Keratinocyte (primary cell): ENCODE data around the gene OSBPL10.

ENCODE experiments used
- EZH2 ChIP-seq: IDR thresholded peaks from one replicate; pipeline ENCODE4 v1.6.1; 2012; ENCODE audit warnings: inconsistent platforms, mild to moderate bottlenecking, low read length, moderate library complexity
- TF ChIP-seq, protein P1 (sequence below), 3 experiments: IDR thresholded peaks in 1 of 3; conservative IDR thresholded peaks in 1 of 3; optimal IDR thresholded peaks in 1 of 3; 2 replicates in 2 of 3; 3 replicates in 1 of 3; pipeline versions ENCODE3 to v1.5.1; 2011; ENCODE audit warnings: low read length in 3 of 3, mild to moderate bottlenecking in 3 of 3, moderate library complexity in 2 of 3, control low read depth in 1 of 3, inconsistent platforms in 1 of 3; ENCODE audit not compliant: insufficient read depth in 2 of 3; ENCODE audit errors: extremely low read depth in 1 of 3

DNA sequence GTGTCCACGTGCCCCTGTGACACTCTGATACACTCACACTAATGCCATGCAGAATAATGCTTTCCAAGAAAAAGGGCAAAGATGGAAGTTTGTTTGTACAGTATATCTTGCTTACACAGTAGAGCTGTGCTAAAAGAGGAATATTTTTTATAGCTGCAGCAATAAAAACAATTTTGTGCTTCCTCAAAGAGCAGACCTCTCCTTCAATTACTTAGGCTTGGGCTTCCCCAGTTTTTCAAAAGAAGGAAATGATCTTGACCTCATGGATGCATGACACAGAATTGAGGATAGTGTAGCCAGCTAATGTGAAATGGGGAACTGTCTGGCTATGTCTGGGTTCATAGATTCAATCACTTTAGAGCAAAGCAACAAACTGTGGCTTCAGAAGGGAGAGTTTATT lies 310.9 kb downstream of the OSBPL10 start:
- TF ChIP-seq, protein P1, sequence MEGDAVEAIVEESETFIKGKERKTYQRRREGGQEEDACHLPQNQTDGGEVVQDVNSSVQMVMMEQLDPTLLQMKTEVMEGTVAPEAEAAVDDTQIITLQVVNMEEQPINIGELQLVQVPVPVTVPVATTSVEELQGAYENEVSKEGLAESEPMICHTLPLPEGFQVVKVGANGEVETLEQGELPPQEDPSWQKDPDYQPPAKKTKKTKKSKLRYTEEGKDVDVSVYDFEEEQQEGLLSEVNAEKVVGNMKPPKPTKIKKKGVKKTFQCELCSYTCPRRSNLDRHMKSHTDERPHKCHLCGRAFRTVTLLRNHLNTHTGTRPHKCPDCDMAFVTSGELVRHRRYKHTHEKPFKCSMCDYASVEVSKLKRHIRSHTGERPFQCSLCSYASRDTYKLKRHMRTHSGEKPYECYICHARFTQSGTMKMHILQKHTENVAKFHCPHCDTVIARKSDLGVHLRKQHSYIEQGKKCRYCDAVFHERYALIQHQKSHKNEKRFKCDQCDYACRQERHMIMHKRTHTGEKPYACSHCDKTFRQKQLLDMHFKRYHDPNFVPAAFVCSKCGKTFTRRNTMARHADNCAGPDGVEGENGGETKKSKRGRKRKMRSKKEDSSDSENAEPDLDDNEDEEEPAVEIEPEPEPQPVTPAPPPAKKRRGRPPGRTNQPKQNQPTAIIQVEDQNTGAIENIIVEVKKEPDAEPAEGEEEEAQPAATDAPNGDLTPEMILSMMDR (optimal IDR thresholded peaks at IDR 0.05 in 1 of 3, IDR thresholded peaks at IDR 0.05 in 1 of 3, conservative IDR thresholded peaks at IDR 0.05 in 1 of 3; ENCODE audit: extremely low read depth in 1 of 3, insufficient read depth in 2 of 3, low read length in 3 of 3): no peak
- TF ChIP-seq EZH2: no peak
